HEK293 (cell line): Measurements from ENCODE around the gene LBX2.

Experiments used
- CTCF ChIP-seq: fragments of 450-650 bp; formaldehyde crosslinking; IDR thresholded peaks from 2 replicates; pipeline ENCODE4 v1.5.1; 2016; ENCODE audit warnings: missing biosample characterization, missing genetic modification characterization
- ZNF202 ChIP-seq: fragments of 450-650 bp; formaldehyde crosslinking; IDR thresholded peaks from 2 replicates; pipeline ENCODE4 v1.5.1; 2016; ENCODE audit warnings: missing biosample characterization, missing genetic modification characterization, borderline replicate concordance
- ZNF274 ChIP-seq, 2 experiments: fragments of 200-500 bp in 1 of 2; fragments of 450-650 bp in 1 of 2; sonication (Bioruptor generic) in 1 of 2; formaldehyde crosslinking in 1 of 2; IDR thresholded peaks; 2 replicates each; pipeline versions ENCODE4 v1.5.1 to v1.6.1; 2014 to 2016; ENCODE audit warnings: borderline replicate concordance in 1 of 2, inconsistent platforms in 1 of 2, low read length in 1 of 2, missing biosample characterization in 1 of 2, missing genetic modification characterization in 1 of 2
- TF ChIP-seq, protein P1 (sequence below): fragments of 450-650 bp; formaldehyde crosslinking; IDR thresholded peaks from 2 replicates; pipeline ENCODE4 v1.5.1; 2016; ENCODE audit warnings: missing biosample characterization, missing genetic modification characterization

DNA sequence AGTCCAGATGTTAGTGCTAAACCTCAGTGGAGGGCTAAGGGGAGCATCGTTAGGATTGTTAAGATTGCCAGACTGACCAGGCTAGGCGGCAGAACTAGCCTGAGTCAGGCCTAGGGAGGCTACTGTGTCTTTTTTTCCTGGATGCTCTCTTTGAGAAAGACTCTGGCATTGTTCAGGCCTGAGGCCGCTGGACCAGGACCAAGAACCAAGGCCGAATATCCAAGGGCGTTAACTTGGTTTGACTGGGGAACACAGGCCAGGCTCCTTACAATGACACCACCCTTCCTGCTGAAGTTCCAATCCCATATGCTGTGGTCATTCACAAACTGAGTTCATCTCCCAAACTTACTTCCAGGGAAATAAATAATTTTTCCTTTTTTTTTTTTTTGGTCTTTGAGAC, 40.9 kb upstream of the LBX2 start:
- TF ChIP-seq CTCF (no peak), ZNF274 (IDR thresholded peaks at IDR 0.05; ENCODE audit: low read length) (no peak), ZNF274 (tag by site-specific recombination; IDR thresholded peaks at IDR 0.05; ENCODE audit: borderline replicate concordance) (no peak), ZNF202 (tag by site-specific recombination) (no peak)
- TF ChIP-seq, protein P1, sequence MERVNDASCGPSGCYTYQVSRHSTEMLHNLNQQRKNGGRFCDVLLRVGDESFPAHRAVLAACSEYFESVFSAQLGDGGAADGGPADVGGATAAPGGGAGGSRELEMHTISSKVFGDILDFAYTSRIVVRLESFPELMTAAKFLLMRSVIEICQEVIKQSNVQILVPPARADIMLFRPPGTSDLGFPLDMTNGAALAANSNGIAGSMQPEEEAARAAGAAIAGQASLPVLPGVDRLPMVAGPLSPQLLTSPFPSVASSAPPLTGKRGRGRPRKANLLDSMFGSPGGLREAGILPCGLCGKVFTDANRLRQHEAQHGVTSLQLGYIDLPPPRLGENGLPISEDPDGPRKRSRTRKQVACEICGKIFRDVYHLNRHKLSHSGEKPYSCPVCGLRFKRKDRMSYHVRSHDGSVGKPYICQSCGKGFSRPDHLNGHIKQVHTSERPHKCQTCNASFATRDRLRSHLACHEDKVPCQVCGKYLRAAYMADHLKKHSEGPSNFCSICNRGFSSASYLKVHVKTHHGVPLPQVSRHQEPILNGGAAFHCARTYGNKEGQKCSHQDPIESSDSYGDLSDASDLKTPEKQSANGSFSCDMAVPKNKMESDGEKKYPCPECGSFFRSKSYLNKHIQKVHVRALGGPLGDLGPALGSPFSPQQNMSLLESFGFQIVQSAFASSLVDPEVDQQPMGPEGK (tag by site-specific recombination), result no peak
